HG03575 (cell line): ENCODE data around the gene CLIP2.
"Not testable (repeated sequence)": the region's sequence is repeated elsewhere in the genome, so short reads cannot be mapped to it uniquely, and the experiment has no call there.

Experiments used
- ATAC-seq: cut with Tn5 transposase; IDR thresholded peaks from one replicate; pipeline ENCODE4 v1.9.1; 2021; ENCODE audit not compliant: unreplicated experiment, insufficient number of reproducible peaks, low FRiP score; ENCODE audit errors: extremely low read depth

Gene CLIP2

DNA sequence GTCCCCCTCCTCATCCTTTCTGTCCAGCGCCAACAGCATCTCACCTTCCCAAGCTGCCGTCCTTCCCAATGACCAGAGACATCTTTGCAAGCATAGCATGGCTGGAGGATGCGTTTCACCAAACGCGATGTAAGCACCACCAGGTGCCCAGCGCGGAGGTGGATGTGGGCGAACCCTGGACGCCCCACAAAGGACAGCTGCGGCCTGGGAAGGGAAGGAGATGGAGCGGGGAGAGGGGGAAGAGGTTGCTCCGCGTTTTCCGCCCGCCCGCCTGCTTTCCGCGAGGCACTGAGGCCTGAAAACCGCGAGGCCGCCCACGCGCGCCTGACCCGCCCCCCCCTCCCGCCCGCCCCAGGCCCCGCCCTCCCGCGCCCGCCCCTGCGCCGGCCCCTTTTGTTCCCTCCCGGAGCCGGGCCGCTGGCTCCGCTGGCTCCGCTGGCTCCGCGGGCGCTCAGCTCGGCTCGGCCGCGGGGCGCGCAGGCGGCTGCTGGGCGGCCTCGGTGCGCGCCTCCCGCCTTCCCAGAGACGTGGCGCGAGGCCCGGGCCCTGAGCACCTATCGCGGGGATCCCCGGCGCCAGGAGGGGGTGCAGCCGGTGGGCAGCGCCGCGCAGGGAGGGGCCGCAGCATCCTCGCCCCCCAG is at the start of gene CLIP2:
Gene CLIP2 (plus strand): TSS at position 390 of the 641 bp plus-strand sequence. CDS start 28,140 bp downstream, outside the sequence.
- ATAC-seq: no peak

- no peak for ATAC-seq
Observed at GRCh38 chr7:74240482-74240881, 48.7 kb upstream of the CLIP2 start.

DNA sequence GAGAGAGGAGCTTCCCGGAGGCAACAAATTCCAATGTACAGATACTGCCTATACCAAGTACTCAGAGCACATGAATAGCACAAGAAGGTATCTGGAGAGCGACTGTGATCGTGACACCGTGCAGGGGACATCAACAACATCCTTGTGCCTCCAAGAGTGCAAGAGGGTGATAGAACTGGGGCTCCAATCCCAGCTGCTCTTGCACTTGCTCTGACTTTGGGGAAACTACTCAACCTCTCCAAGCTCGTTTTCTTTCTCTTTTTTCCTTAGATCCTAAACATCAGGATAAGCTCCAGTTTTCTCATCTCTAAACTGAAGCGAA is 47.1 kb upstream of the CLIP2 start:
- ATAC-seq: no peak

GRCh38 chr7:74246497-74246896 is 42.7 kb upstream of the CLIP2 start:
- ATAC-seq: no peak

GRCh38 chr7:74248156-74248555 is 41.1 kb upstream of the CLIP2 start:
- no peak for ATAC-seq

GRCh38 chr7:74249058-74249457 is 40.1 kb upstream of the CLIP2 start:
- ATAC-seq: not testable (repeated sequence)

DNA sequence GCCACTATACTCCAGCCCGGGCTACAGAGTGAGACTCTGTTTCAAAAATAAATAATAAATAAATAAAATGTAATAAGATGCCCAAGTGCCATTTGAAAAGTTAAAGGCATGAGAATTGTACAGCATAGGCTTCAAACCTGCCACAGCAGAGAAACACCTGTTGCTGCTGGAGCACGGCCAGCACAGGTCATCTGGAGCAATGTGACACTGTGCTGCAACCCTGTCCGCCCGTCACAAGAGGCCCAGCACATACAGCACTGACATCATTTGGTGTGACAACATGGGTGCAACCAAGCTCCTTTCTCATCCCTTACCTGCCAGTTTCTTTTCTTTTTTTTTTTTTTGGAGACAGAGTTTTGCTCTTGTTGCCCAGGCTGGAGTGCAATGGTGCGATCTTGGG is 36.3 kb upstream of the CLIP2 start:
- ATAC-seq: no peak

GRCh38 chr7:74253331-74253730 is 35.9 kb upstream of the CLIP2 start:
- ATAC-seq: no peak

DNA sequence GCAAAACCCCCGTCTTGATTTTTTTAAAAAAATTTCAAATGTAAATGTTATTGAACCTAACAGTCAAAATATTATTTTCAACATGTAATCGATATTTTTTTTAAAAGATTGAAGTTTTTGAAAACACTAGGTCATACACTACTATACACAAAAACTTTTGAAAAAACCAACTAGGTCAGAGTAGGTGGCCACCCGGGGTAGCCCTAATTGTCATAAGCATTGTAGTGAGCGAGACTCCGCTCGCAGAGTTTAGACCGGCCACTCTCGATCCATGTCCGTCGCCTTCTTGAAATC is 35.4 kb upstream of the CLIP2 start:
- ATAC-seq: no peak

DNA sequence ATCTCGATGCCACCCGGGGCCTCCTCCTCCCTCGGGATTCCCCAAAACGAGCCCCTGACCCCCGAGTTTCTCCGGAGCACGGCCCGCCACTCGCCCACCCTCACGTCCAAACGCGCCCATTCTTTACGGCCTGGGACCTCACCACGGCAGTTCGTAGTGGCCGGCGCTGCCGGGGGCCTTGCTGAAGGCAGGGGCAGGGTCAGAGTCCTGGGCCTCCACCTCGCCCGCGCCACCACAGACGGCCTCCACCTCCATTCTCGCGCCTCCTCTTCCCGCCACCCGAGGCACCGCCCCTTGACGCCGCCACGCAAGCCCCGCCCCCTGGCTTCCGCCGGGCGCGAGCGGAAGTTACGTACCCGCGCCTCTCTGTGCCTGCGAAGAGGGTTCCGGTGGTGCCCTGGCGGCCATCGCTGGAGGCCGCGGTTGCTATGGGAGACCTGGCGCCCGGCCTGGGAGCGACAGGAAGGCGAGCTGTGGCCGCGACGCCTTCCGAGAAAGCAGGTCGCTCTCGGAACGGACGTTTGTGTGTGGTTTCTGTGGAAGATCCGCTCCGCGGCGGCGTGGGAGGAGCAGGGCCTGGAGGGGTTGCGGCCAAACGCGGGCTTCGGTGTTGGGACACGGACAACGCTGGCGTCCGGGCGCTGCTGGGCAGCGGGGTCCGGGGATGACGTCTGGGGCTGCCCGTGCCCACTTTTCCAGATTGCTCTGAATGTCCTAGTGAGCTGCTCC is 34.9 kb upstream of the CLIP2 start, which contains the start of gene RFC2:
Gene RFC2 (minus strand): TSS at position 271 of the 729 bp plus-strand sequence. CDS start 16 bp downstream, at position 255.
- no peak for ATAC-seq

DNA sequence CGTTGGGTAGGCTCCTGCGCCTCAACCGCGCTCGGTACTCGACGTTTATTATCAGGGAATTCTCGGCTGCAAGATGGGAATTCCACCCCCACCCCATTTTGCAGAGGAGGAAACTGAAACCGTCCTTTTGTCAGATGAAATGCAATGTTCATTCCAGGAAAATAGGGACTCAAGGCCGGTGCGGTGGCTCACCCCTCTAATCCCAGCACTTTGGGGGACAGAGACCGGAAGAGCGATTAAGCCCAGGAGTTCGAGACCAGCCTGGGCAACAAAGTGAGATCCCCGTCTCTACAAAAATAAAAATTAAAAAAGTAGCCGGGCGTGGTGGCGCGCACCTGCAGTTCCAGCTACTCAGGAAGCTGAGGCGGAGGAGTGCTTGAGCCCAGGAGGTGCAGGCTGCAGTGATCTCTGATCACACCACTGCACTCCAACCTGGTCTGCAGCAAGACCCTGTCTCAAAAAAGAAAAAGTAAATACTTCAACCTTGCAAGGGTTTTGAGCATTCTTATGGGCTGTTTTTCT is 34.3 kb upstream of the CLIP2 start:
- ATAC-seq: no peak

DNA sequence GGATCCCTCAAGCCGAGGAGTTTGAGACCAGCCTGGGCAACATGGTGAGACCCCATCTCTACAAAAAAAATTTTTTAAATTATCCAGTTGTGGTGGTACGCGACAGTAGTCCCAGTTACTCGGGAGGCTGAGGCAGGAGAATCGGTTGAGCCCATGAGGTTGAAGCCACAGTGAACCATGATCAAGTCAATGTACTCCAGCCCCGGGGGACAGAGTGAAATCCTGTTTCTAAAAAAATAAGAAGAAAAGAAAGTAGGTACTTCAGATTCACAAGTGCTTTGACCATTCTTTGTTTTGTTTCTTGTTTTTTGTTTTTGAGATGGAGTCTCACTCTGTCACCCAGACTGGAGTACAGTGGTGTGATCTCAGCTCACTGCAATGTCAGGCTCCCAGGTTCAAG is 33.7 kb upstream of the CLIP2 start:
- not testable (repeated sequence) for ATAC-seq

DNA sequence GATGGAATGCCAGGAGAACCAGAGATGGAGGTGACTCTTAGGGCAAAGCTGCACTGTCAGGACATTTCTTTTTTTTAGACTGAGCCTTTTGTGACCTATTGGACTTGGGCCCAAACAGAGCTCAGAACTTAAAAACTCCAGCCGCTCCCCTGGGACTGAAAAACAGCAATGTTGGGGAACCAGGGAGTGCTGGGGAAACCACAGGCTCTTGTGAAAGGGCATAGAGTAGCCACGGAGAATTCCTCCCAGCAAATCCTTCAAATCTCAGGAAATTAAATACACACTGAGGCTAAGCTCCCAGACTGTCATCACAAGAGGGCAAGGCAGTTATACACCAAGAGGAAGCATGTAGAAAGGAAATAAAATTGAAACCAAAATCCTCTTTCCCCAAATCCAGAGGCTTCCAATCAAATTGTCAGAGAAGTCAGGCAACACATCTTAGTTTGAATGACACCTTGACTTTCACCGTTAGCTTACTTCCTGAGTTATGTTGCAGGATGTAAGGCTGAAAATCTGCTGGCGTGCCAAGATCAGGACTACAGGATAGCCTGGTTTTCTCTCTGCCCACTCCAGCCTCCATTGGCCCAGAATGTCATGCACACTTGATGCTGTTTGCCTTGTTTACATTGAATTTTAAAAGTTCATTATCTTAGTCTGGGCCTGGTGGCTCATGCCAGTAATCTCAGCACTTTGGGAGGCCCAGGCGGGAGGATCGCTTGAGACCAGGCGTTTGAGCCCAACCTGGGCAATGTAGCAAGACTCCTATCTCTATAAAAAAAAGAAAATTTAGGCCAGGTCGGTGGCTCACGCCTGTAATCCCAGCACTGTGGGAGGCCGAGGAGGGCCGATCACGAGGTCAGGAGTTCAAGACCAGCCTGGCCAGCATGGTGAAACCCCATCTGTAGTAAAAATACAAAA is 32.5 kb upstream of the CLIP2 start:
- no peak for ATAC-seq

DNA sequence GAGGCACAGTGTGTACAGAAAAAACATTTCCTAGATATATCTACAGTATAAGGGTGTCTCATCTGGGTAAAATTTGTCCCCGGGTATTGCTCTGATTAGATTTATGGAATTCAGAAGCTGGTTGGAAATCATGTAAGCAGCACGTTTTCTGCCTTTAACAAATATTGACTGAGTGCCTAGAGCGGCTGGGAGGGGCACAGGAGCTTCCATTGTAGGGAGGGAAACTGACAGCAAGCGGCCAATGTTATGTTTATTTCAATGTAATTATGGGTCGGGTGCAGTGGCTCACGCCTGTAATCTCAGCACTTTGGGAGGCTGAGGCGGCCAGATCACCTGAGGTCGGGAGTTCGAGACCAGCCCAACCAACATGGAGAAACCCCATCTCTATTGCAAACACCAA is 30.6 kb upstream of the CLIP2 start:
- no peak for ATAC-seq

- no peak for ATAC-seq
Observed at GRCh38 chr7:74262639-74263398, 26.4 kb upstream of the CLIP2 start.

DNA sequence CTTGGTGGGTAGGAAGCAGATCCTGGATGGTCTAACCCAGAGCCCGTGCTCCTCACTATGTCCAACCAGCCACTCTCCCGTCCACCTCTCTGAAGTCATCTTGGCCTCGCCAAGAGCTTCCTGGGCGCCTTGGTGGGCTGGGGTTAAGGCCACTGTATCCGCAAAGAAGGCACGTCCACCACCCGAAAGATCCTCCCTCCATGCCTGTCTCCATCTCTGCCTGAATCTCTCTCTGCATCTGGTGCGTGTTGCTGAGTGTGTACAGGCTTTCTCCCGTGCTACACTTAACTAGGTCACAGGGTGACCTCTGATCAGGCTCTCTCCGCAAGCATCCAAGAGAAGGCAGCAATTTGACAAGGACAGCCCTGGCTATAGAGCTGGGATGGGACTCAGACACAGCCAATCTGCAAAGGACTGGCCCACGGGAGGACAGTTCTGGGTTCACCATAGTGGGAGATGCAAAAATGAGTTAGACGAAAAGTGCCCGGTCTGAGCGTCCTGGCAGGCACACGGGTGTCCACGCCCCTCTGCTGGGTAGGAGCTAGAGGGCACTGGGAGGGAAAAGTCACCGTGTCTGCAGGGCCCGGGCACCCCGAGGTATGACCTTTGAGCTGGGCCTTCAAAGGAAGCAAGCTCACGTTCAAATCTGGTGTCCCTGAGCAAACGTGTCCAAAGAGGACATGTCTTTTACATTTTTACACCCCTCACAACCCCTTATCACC is 25.6 kb upstream of the CLIP2 start:
- no peak for ATAC-seq

DNA sequence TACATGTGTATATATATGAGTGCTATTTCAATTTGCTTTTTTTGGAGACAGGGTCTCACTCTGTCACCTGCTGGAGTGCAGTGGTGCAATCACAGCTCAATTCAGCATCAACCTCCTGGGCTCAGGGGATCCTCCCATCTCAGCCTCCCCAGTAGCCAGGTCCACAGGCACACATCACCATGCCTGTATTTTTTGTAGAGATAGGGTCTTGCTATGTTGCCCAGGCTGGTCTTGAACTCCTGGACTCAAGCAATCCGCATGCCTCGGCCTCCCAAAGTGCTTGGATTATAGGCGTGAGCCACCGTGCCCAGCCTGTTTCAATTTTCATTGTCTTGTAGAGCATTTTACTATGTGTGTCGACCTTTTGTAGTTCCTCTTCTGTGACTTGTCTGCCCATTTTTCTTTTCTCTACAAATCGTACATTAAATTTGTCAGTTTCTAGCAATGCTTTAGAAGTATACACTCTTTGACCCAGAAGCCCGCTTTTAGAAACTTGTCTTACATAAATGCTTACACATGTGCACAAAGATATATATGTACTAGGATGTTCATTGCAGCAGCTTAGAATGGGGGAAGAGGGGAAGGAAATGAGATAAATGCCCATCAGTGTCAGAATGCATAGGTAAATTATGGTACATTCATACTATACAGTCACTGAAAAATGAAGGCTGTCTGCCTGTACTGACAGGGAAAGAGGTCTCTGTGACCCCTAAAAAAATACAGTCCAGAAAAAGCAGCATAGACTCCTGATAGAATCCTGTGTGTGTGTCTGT is 22.8 kb upstream of the CLIP2 start:
- ATAC-seq: no peak
